ENCODE data around the gene BEST3.
A peak's percentile ranks its signal among the peaks of the same experiment; 100 is the strongest.

The BEST3 gene

GRCh38 chr12:69698769-69699540, at the start of gene BEST3:
BEST3 (minus strand) TSS chr12:69699303; CDS start chr12:69697798, 1,505 bp downstream.
- no peak for DNase-seq

DNA sequence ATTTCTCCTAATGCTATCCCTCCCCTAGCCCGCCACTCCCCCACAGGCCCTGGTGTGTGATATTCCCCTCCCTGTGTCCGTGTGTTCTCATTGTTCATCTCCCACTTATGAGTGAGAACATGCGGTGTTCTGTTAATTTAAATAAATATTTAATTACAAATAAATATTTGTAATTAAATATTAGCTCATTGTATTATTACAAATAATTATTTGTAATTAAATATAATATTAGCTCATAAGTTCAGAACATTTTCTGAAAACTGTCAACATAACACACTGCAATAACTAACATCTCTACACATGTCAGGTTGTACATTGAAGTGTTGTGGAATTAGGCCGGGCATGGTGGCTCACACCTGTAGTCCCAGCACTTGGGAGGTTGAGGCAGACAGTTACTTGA, 45.0 kb upstream of the BEST3 start:
- no peak for DNase-seq

- peak; percentile 72 to 85 for DNase-seq
Observed at GRCh38 chr12:69739287-69740191, 40.4 kb upstream of the BEST3 start.

DNA sequence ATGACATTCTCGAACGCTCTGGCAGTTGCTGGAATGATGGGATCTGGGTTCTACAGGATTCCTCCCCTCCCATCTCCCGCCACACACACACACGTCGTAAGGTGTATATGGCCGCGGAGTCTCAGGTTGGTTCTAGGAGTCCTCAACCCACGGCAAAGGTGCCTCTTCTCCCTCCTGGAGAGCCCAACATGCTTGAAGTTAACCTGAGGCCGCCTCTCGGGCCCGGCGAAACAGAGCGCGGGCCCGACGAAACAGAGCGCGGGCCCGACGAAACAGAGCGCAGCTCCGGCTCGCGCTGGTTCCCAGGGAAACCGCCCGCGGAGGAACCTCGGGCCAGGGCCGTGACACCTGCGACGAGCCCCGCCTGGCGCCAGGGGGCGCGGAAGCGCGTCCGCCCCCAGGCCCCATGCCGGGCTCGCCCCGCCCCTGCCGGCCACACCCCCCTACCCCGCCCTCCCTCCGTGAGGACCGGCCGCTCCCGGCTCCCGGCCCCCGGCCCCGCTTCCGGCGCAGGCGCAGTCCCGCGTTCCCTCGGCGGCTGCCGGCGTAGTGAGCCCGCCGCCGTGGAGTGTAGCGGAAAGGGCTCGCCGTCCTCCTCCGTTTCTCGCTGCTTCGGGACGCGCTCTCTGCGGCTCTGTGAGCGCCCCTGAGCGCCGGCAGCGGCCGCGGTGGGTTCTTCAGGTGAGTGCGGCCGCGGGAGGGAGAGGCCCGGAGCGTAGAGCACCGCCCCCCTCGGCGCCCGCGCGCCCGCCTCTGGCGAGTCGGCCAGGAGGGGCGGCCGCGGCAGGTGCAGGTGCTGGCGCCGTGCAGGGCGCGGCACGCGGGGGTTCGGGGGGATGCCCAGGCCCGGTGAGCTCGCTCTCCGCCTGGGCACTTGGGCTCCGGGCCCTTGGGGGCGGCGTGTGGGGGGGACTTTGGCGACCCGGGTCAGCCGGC, 39.5 kb upstream of the BEST3 start, which contains the start of gene RAB3IP:
Gene RAB3IP, plus strand, starts transcription at position 510 of the 936 bp plus-strand sequence. CDS start 16,549 bp downstream, outside the sequence.
- DNase-seq: peak; percentile 59 to 67

- no peak for DNase-seq
Observed at GRCh38 chr12:69733638-69734037, 34.5 kb upstream of the BEST3 start.

- DNase-seq: no peak
Observed at GRCh38 chr12:69732088-69732487, 33.0 kb upstream of the BEST3 start.

- no peak for DNase-seq
Observed at GRCh38 chr12:69726922-69727321, 27.8 kb upstream of the BEST3 start.

- DNase-seq: no peak
Observed at GRCh38 chr12:69720750-69721149, 21.6 kb upstream of the BEST3 start.

GRCh38 chr12:69719336-69720316, 20.5 kb upstream of the BEST3 start:
- no peak for DNase-seq

DNA sequence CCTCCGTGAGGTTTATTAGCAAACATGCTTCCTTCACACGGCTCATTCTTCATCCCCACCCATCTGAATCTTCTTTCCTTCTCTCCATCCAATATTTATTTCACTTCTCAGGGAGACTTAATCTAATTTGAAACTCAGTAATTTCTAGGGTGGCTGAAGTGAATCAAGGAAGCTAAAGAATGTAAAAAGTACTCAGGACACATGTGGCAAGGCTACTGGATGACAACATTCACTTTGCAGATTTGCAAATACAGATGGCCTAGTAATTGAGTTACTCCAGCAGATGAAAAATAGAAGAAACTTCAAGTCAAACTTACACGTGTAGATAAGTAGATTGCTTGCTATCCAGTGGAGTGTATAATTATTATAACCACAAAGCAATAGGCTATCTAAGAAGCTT, 15.4 kb upstream of the BEST3 start:
- DNase-seq: no peak

- no peak for DNase-seq
Observed at GRCh38 chr12:69712826-69713225, 13.7 kb upstream of the BEST3 start.

GRCh38 chr12:69708649-69709048, 9.5 kb upstream of the BEST3 start:
- DNase-seq: no peak

DNA sequence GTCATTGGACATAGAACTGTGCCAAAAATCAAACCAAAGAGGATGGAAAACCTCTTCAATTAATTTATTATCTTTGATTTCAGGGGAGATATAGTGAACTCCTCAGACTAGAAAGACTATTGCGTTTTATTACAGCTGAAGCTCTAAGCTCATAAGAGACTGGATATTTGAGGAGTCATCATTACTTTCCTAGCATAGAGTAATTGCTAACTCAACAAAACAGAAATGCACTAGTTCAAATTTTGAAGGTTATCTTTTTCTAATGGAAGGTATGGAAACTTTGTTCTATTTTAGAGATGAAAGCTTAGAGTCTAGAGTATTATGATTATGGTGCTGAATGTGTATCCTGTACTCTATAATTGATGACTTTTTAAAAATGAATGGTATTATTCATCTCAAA, 5.3 kb upstream of the BEST3 start:
- no peak for DNase-seq

- no peak for DNase-seq
Observed at GRCh38 chr12:69703146-69703642, 4.1 kb upstream of the BEST3 start.

DNA sequence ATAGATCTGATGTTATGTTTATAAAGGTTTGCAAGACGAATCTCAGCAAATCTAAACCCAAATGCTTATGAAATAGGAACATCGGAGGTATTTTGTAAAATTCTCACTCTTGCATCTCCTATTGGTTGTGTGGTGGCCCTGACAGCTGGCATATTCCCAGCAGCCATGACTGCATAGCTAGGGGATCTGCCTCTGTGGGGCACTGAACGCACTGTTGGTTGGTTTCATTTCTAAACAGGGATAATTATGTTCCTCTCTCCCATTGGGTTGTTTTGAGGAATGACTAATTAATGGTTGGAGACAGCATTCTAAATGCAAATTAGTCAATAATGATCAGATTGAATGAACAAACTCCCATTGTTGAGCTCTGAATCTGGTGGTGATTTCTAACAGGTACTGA, 2.7 kb upstream of the BEST3 start:
- DNase-seq: no peak

DNA sequence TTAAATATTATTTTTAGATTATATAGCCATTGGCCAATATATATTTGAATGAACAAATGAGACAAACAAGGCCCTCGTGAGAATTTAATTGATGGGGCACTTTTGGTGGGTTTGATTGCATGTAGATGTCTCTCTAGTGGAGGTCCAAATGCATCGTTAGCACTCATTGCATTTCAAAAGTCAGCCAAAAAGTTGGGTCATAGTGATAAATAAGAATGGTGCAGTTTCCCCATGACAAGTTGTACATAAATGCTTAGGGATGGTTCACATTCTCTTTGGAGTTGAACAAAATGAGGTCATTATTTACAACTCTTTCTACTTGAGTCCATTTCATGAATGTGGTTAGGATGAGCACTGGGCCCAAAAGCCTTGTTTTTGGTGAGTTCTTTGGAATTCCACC, 1.0 kb downstream of the BEST3 start:
- DNase-seq: no peak

- no peak for DNase-seq
Observed at GRCh38 chr12:69694123-69694522, 5.0 kb downstream of the BEST3 start.

GRCh38 chr12:69689638-69690037, 9.5 kb downstream of the BEST3 start:
- no peak for DNase-seq

DNA sequence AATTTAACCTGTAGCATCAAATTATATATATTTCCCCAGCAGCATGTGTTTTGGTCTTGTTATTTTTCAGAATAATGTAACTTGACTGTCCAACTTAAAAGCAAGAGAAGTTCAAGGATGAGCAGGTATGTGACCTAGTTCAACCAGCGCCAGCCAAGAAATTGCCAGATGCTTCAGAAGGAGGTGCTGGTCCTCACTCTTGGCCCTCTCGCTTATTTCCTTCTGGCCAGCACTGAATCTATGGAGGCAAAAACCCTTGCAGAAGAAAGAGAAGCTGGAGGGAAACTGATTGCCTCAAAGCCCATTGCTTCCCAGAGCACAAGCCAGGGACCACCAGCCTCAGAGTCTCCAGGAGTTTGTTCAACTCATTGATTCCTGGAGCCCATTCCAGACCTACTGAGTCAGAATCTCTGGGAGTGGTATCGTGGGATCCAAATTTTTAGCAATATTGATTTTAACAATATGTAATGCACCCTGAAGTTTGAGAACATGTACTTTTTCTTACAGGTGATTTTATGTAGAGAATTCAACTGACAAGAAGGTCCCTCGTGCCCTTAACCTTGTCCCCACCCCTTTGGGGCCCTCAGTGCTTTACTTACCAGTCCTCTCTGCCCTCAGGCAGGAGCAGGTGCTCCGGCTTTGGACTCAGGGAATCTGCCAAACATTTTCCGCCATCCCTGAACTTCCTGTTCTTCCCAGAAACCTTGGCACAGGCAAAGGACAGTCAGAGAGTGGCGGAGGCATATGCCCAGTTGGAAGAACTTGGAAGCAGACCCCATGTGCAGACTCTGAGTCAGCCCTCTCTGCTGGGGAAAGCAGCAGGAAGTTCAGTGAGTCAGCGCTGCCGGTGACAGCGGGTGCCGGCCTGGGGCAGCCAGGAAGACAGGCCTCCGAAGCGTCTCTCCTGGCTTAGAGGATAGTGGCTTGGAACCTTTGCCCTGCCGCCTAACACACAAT, 10.4 kb downstream of the BEST3 start:
- peak; percentile 82 to 85 for DNase-seq

GRCh38 chr12:69688021-69688420, 11.1 kb downstream of the BEST3 start:
- DNase-seq: no peak
